GM21576 (cell line): ENCODE measurements around the gene SHANK1.

Experiments used
- ATAC-seq: cut with Tn5 transposase; IDR thresholded peaks from one replicate; pipeline ENCODE4 v1.9.1; 2021; ENCODE audit warnings: mild to moderate bottlenecking, moderate library complexity; ENCODE audit not compliant: unreplicated experiment

SHANK1 gene

GRCh38 chr19:50662651-50663481, 56.7 kb downstream of the SHANK1 start:
- no peak for ATAC-seq

GRCh38 chr19:50661766-50662650, 57.6 kb downstream of the SHANK1 start:
- no peak for ATAC-seq

- no peak for ATAC-seq
Observed at GRCh38 chr19:50661023-50661422, 58.6 kb downstream of the SHANK1 start.

GRCh38 chr19:50660088-50660366, 59.6 kb downstream of the SHANK1 start:
- no peak for ATAC-seq

GRCh38 chr19:50659318-50660087, 60.1 kb downstream of the SHANK1 start:
- no peak for ATAC-seq

GRCh38 chr19:50658441-50659317, 60.9 kb downstream of the SHANK1 start:
- no peak for ATAC-seq

- ATAC-seq: peak; percentile 60
Observed at GRCh38 chr19:50657712-50658440, 61.7 kb downstream of the SHANK1 start.

- ATAC-seq: no peak
Observed at GRCh38 chr19:50657222-50657669, 62.4 kb downstream of the SHANK1 start.

- ATAC-seq: no peak
Observed at GRCh38 chr19:50654882-50655281, 64.7 kb downstream of the SHANK1 start.

GRCh38 chr19:50652722-50653121, 66.9 kb downstream of the SHANK1 start:
- ATAC-seq: no peak

- no peak for ATAC-seq
Observed at GRCh38 chr19:50651174-50651573, 68.4 kb downstream of the SHANK1 start.

GRCh38 chr19:50649433-50650391, 69.9 kb downstream of the SHANK1 start, which contains the start of gene C19orf81:
C19orf81 (plus strand) TSS chr19:50649445; CDS start chr19:50649445, 0 bp downstream.
- ATAC-seq: no peak

GRCh38 chr19:50648659-50649058, 70.9 kb downstream of the SHANK1 start:
- ATAC-seq: no peak

GRCh38 chr19:50647879-50648615, 71.6 kb downstream of the SHANK1 start:
- no peak for ATAC-seq

GRCh38 chr19:50646074-50646807, 73.4 kb downstream of the SHANK1 start:
- no peak for ATAC-seq

- no peak for ATAC-seq
Observed at GRCh38 chr19:50645107-50645506, 74.5 kb downstream of the SHANK1 start.

GRCh38 chr19:50644315-50644915, 75.2 kb downstream of the SHANK1 start:
- no peak for ATAC-seq
